Stimulated activated CD4-positive, alpha-beta T cell treated with anti-CD3 and anti-CD28 coated beads, Interleukin-15, amount 100 ng/mL, for 1 hour (primary cell): ENCODE data around the gene FBH1.
"Not testable (repeated sequence)": the region's sequence is repeated elsewhere in the genome, so short reads cannot be mapped to it uniquely, and the experiment has no call there.

Experiments
- DNase-seq, 2 donors: peaks; one replicate each; pipeline ENCODE4 v3.0.0-alpha.2; 2020; ENCODE audit warnings: low read depth in 1 of 2, low spot score in 1 of 2

Gene FBH1

DNA sequence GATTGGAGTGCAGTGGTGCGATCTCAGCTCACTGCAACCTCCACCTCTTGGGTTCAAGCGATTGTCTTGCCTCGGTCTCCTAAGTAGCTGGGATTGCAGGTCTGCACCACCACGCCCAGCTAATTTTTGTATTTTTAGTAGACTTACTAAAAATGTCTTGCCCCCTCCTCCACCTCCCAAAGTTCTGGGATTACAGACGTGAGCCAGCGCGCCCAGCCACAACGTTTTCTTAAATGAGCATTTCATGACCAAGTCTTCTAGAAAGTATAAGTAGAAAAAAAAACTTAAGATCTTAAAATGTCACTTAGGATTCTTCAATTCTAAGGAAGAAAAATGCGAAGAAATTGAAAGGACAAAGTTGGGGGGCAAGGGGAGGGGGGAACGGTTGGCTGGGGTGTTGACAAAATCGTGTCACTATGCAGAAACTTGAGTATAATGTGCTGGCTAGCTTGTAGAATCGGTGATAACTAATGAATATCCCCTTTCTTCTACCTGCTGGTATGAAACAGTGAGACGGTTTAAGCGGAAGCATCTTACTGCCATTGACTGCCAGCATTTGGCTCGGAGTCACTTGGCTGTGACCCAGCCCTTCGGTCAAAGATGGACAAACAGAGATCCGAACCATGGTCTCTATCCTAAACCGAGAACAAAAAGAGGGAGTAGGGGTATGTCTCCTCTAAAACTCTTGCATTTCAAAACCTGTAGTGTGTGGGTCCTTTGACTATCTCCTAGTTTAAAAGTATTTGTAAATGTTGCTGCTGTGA, 12.7 kb downstream of the FBH1 start:
- DNase-seq, result no peak

- DNase-seq, result no peak
These were observed 13.5 kb downstream of the FBH1 start for GRCh38 chr10:5903563-5903962.

GRCh38 chr10:5904227-5904626, 14.2 kb downstream of the FBH1 start:
- no peak for DNase-seq

- DNase-seq, result no peak
These were observed 15.9 kb downstream of the FBH1 start for GRCh38 chr10:5905854-5906507.

- no peak for DNase-seq
These were observed 16.6 kb downstream of the FBH1 start for GRCh38 chr10:5906651-5907050.

- DNase-seq, result not testable (repeated sequence)
These were observed 18.6 kb downstream of the FBH1 start for GRCh38 chr10:5908676-5909075.

DNA sequence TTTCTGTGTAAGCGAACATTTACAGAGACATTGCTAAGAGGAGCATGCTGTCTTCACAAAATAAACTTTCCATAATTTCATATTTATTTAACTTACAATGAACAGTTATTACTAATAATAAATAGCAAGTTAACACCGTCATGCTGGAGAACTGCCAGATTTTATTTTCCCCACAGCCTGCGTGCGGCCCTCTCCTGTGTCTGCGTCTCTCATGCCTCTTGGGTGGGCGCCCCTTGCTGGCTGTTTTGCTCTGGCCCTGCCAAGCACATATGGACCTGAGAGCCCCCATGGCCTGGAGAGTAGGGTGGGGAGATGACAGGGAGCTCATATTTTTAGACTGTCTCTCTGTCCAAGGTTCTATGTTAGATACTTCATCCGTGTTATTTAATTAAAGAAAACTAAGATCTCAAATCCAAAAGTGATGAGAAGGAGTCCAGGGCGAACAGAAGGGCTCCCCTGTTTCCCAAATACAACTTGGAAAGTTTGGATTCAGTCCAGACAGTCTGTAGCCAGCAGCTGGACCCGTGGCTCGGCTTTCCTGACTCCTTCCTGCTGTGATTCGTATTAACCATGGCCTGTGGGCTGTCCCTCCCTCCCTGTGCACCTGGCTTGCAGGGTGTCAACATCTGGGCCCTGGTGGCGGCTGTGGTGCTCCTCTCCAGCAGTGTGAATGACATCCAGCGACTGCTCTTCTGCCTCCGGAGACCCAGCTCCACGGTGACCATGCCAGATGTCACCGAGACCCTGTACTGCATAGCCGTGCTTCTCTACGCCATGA, 20.5 kb downstream of the FBH1 start:
- no peak for DNase-seq

DNA sequence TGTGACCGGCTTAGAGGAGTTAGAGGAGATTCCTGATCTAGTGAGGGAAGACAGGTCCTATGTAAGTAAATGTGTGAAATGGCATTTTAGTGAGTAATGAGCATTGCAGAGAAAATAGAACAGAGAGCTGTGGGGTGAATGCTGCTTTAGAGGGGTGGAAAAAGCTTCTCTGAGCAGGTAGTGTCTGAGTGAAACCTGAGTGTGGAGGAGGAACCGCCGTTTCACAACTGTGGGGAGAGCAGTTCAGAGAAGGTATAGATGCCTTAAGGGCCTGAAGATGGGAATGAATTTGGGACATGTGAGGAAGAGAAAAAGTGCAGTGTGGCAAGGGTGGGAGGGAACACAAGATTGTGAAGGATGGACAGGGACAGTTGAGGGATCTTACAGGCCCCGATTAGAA, 21.6 kb downstream of the FBH1 start:
- no peak for DNase-seq

GRCh38 chr10:5913736-5914135, 23.7 kb downstream of the FBH1 start:
- DNase-seq, result no peak

DNA sequence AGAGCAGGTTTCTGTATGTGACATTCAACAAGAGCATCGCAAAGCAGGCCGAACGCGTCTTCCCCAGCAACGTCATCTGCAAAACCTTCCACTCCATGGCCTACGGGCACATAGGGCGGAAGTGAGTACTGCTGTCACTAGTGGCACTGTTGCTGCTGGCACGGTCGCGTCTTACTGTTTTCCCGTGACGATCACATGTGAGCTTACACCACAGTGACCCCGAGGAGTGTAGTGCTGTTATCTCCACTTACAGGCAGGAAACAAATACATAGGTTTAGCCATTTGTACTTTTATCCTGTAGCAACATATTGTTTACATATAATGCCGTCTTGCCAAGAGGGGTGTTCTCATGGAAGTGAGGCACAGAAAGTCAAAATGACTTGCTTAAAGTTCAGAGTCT, 25.4 kb downstream of the FBH1 start:
- DNase-seq, result no peak

DNA sequence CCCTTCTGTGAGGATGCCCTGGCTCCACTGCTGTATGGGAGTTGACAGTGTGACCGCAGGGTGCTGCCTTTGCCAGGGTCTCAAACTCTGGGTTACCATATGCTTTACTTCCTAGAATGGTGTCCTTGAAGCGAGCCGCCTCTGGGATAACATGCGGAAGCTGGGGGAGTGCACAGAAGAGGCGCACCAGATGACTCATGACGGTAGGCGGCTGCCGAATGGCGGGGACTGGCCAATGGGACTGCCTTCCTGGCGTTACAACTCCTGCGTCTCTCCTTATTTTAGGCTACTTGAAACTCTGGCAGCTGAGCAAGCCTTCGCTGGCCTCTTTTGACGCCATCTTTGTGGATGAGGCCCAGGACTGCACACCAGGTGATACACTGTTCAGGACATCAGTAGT, 27.3 kb downstream of the FBH1 start:
- no peak for DNase-seq

DNA sequence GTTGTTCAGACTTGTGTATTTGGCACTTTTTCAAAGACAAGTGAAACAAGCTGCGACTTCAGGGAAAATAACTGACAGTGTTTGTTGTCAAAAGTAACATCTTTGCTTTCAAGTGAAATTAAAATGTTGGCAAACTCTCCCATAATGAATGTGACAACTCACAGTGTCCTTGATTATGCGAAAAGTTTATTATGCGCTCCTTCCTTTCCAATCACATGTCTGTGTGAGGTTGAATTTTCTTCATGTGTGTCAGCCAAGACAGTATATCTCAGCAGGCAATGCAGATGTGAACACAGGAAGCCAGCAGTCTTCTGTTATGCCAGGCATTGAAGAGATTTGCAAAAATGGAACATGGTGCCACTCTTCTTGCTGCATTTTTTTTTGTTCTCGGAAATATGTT, 28.7 kb downstream of the FBH1 start:
- no peak for DNase-seq

DNA sequence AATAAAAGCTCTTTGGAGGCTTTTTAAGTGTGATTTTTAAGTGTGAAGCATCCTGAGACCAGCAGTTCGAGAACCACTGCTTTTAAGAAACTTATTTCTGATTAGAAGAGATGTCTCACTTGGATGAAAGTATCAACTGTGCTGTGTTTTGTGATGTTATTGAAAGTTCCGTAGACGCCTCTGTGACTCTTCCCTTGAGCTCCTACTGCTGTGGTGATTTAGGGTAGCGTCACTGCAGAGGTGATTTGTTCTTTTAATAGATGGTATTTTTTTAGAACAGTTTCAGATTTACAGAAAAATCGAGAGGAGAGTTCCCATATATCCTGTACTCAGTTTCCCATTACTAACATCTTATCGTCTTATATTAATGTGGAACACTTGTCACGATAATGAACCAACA, 29.5 kb downstream of the FBH1 start:
- DNase-seq, result no peak

DNA sequence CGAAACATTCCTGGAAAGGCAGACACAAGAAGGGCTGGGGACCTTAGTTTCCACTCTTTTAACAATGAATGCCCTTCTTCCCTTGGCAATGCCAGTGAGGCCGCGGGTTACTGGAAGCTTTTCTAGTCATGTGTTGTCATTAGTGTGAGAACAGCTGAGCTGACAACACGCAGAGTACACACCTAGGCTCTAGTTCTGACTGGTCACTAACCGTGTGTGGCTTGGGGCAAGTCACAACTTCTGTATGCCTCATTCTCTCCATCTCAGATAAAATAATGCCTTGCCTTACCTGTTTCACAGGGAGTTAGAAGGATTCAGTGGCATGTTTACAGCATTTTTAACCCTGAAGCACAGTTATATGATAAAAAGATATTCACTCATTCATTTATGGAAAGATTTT, 31.7 kb downstream of the FBH1 start:
- no peak for DNase-seq

DNA sequence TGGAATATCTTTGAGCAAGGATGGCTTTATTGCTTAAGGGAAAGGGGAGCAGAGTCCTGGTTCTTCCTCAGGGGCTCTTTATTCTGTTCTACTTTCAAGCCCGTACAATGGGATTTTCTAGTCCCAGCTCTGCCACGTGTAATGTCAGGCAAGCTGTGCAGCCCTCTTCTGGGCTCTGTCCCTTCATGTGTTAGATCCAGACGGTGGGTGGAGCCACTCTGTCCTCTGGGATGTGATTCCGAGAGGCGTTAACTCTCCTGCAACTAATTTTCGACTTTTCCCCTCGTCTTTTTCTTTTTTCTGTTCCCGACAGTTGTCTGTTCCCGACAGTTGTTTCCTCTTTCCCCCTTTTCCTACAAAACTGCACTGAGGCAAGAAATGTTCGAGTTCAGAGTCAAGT, 34.8 kb downstream of the FBH1 start:
- no peak for DNase-seq

- no peak for DNase-seq
These were observed 37.3 kb downstream of the FBH1 start for GRCh38 chr10:5927306-5927705.

GRCh38 chr10:5929442-5929841, 39.4 kb downstream of the FBH1 start:
- no peak for DNase-seq

- no peak for DNase-seq
These were observed 40.2 kb downstream of the FBH1 start for GRCh38 chr10:5930272-5930671.

- DNase-seq, result no peak
These were observed 42.3 kb downstream of the FBH1 start for GRCh38 chr10:5932345-5932744.

DNA sequence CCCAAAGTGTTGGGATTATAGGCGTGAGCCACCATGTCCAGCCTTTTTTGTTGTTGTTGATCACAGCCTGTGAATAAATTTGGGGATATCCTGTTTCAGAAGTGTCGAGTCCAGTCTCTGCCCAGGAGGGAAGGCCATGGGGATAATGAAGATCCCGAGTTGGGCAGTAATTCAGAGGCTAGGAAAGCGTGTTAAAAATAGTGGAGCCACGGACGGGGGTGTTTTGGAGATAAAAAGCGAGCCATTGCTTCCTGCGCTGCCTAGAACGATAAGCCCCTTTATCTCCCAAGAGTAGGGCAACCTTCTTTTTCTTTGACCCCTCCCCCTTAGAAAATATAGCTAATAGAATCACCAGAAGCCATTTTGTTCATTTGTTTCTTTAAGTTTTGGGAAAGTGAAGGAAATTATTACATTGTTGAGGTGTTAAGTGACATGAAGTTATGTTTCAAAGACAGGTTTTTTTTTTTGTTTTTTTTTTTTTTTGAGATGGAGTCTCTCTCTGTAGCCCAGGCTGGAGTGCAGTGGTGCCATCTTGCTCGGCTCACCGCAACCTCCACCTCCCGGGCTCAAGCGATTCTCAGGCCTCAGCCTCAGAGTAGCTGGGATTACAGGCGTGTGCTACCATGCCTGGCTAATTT, 44.0 kb downstream of the FBH1 start:
- DNase-seq, result no peak

- DNase-seq, result no peak
These were observed 45.6 kb downstream of the FBH1 start for GRCh38 chr10:5935628-5936027.

DNA sequence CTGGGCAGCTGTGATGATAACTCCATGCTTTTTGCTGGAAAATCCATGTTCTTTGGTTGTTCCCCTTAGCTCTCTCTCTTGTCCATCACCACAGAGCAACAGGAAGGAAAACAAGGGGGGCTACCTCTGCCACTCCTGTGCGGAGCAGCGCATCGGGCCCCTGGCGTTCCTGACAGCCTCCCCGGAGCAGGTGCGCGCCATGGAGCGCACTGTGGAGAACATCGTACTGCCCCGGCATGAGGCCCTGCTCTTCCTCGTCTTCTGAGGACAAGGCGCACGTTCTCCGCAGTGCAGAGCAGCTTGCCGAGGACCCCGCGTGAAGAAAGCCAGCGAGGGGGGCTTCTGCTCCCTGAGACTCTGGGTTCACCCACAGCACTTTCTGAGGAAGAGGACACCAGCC, 47.0 kb downstream of the FBH1 start:
- no peak for DNase-seq
